Neutrophil (primary cell): ENCODE measurements around the gene INKA1.
"Not testable (repeated sequence)": the region's sequence is repeated elsewhere in the genome, so short reads cannot be mapped to it uniquely, and the experiment has no call there.

ENCODE experiments used
- H3K27ac ChIP-seq: fragments of 200-600 bp; sonication (generic); 2 replicates; pipeline ENCODE4 v1.5.1; 2016; ENCODE audit warnings: mild to moderate bottlenecking, moderate library complexity
- H3K27me3 ChIP-seq: fragments of 200-600 bp; sonication (generic); 2 replicates; pipeline ENCODE4 v1.6.0; 2016; ENCODE audit warnings: mild to moderate bottlenecking
- H3K36me3 ChIP-seq: fragments of 200-600 bp; sonication (generic); 2 replicates; pipeline ENCODE4 v1.5.1; 2017
- H3K4me1 ChIP-seq, 2 experiments: fragments of 200-600 bp in 1 of 2; sonication (generic) in 1 of 2; 1 replicate in 1 of 2; 2 replicates in 1 of 2; pipeline versions ENCODE4 v1.5.1 to v1.6.1; 2013 to 2016; ENCODE audit warnings: low read depth in 1 of 2, low read length in 1 of 2, mild to moderate bottlenecking in 1 of 2, moderate library complexity in 1 of 2; ENCODE audit not compliant: control insufficient read depth in 1 of 2, insufficient read depth in 1 of 2
- H3K4me3 ChIP-seq, 2 experiments: fragments of 200-600 bp in 1 of 2; sonication (generic) in 1 of 2; 1 replicate in 1 of 2; 2 replicates in 1 of 2; pipeline ENCODE4 v1.5.1; 2013 to 2016; ENCODE audit warnings: low read depth in 1 of 2, low read length in 1 of 2, mild to moderate bottlenecking in 1 of 2, moderate library complexity in 1 of 2
- H3K9me3 ChIP-seq: fragments of 200-600 bp; sonication (generic); 2 replicates; pipeline ENCODE4 v1.5.1; 2016
- TF ChIP-seq, protein P1 (sequence below): fragments of 200-600 bp; sonication (generic); IDR thresholded peaks from 2 replicates; pipeline ENCODE4 v1.5.1; 2016; ENCODE audit warnings: antibody characterized with exemption

The INKA1 gene

DNA sequence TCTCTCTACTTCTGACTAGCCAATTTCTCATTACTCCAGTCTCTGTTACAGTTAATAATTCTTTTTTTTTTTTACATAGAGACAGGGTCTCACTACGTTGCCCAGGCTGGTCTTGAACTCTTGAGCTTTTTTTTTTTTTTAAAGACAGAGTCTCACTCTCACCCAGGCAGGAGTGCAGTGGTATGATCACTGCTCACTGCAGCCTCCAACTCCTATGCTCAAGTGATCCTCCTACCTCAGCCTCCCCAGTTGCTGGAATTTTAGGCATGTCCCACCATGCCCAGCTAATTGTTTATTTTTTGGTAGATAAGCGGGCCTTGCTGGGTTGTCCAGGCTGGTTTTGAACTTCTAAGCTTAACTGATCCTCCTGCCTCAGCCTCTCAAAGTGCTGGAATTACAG is 30.4 kb upstream of the INKA1 start:
- Histone ChIP-seq H3K27ac (no peak overlapping the region), H3K9me3 (no peaks in the 10 kb centered on the region), H3K27me3 (no peaks in the 10 kb centered on the region), H3K4me3 (no peak overlapping the region), H3K4me1 (no peaks in the 10 kb centered on the region), H3K36me3 (peaks cover 36% of the 10 kb centered on the region)
- TF ChIP-seq, protein P1, sequence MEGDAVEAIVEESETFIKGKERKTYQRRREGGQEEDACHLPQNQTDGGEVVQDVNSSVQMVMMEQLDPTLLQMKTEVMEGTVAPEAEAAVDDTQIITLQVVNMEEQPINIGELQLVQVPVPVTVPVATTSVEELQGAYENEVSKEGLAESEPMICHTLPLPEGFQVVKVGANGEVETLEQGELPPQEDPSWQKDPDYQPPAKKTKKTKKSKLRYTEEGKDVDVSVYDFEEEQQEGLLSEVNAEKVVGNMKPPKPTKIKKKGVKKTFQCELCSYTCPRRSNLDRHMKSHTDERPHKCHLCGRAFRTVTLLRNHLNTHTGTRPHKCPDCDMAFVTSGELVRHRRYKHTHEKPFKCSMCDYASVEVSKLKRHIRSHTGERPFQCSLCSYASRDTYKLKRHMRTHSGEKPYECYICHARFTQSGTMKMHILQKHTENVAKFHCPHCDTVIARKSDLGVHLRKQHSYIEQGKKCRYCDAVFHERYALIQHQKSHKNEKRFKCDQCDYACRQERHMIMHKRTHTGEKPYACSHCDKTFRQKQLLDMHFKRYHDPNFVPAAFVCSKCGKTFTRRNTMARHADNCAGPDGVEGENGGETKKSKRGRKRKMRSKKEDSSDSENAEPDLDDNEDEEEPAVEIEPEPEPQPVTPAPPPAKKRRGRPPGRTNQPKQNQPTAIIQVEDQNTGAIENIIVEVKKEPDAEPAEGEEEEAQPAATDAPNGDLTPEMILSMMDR, result no peak

DNA sequence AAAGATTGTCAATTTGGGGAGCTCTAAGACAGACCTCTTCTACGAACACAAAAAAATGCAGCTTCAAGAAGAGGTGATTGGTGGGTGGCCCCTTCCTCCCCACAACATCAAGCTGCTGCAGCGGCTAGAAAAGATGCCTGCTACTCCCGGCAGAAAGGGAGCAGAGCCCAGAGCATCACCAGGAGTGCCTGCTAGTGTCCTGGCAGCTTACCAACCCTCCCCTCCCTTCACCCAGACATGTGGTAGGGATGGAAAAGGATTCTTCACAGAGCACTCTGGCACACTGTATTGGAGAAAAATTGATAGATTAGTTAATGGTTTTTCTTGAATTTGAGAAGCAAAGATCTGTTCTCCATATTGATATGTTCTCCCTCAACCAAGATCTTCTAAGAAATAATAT is 27.5 kb upstream of the INKA1 start:
- Histone ChIP-seq H3K4me1 (peaks cover 0 to under 1% of the 10 kb centered on the region in 2 experiments), H3K4me3 (no peak overlapping the region), H3K27ac (no peak overlapping the region), H3K9me3 (no peaks in the 10 kb centered on the region), H3K36me3 (peaks cover 37% of the 10 kb centered on the region), H3K27me3 (no peaks in the 10 kb centered on the region)
- TF ChIP-seq, protein P1, result no peak

DNA sequence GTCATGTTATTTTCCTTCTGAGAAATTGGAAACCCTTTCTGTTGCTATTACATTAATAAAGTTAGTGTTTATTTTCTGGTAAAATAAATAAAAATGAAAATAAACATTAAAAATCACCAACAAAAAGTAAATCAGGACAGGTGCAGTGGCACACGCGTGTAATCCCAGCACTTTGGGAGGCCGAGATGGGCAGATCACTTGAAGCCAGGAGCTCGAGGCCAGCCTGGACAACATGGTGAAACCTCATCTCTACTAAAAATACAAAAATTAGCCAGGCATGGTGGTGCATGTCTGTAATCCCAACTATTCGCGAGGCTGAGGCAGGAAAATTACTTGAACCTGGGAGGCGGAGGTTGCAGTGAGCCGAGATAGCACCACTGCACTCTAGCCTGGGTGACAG is 27.0 kb upstream of the INKA1 start:
- not testable (repeated sequence) for H3K9me3 ChIP-seq, H3K4me1 ChIP-seq, H3K27me3 ChIP-seq, H3K27ac ChIP-seq, H3K4me3 ChIP-seq
- peaks cover 41% of the 10 kb centered on the region for H3K36me3 ChIP-seq

DNA sequence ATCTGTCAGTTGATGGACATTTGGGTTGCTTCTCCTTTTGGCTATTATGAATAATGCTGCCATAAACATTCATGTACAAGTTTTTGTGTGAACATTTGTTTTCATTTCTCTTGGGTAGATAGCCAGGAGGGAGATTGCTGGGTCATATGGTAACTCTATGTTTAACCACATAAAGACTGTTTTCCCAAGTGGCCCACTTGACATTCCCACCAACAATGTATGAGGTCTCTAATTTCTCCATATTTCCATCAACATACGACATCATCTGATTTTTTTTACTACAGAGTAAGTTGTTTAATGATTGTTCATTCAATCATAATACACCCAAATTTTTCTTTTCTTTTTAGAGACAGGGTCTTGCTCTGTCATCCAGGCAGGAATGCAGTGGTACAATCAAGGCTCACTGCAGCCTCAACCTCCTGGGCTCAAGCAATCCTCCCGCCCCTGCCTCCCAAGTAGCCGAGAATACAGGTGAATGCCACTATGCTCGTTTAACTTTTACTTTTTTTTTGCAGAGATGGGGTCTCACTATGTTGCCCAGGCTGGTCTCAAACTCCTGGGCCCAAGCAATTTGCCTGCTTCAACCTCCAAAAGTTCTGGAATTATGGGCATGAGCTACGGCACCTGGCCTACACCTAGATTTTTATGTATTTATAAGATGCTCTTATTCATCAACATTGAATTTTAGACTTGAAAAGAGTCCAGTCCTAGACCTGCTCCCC is 23.5 kb upstream of the INKA1 start:
- no peak overlapping the region for H3K4me3 ChIP-seq
- peaks cover 68% of the 10 kb centered on the region for H3K36me3 ChIP-seq
- TF ChIP-seq, protein P1, result no peak

DNA sequence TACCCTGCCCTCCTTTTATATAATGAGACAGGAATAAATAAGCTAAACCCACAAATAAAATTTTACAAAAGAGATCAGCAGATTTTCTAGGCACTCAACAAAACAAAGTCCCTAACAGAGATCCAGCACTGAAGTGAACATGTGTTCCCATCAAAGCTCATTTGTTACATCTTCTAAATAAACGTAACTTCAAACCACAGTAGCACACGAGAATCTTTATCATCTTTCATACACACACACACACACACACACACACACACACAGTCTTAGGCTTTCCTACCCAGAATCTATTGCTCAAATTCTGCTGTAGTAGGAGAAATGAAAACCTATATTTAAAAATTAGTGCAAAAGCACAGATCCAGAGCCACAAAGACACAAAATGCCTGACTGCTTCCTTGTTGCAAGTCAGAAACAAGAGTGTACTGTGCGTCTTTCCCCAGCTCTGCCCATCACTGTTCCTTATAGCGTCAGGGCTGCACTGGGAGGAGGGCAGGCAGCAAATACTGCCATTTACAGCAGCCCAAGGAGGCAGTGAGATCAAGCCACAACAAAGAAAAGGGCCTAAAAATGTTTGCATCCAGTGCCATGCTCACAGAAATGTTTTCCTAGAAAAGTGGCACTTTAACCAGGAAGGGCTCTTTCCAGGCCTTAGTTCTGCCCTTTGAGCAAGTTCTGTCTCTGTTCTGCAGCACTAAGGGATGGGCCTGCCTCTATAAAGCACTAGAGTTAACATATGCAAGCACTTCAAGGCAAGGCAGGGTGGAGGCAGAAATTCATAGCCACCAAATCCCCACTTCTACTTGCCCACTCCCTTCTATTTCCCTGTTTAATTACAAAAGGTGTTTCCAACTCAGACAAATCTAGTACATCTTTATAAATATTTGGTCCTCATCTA is 22.7 kb upstream of the INKA1 start:
- Histone ChIP-seq H3K4me3 (no peak overlapping the region), H3K36me3 (peaks cover 74% of the 10 kb centered on the region), H3K27ac (no peak overlapping the region), H3K4me1 (peaks cover 12 to 17% of the 10 kb centered on the region in 2 experiments), H3K9me3 (no peaks in the 10 kb centered on the region), H3K27me3 (no peaks in the 10 kb centered on the region)
- TF ChIP-seq, protein P1, result no peak

More for the DNA sequence above, 23.5 kb upstream of the INKA1 start:
- peaks cover 4 to 9% of the 10 kb centered on the region in 2 experiments for H3K4me1 ChIP-seq
- no peak overlapping the region for H3K27ac ChIP-seq
- no peaks in the 10 kb centered on the region for H3K27me3 ChIP-seq
- no peaks in the 10 kb centered on the region for H3K9me3 ChIP-seq

DNA sequence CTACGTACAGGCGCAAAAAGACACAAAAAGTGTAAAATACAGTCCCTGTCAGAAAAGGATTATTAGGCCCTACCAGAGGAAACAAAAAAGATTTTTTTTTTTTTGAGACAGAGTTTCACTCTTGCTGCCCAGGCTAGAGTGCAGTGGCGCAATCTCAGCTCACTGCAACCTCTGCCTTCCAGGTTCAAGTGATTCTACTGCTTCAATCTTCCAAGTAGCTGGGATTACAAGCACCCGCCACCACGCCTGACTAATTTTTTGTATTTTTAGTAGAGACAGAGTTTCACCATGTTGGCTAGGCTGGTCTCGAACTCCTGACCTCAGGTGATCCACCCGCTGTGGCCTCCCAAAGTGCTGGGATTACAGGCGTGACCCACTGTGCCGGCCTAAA is 22.1 kb upstream of the INKA1 start:
- not testable (repeated sequence) for H3K27ac ChIP-seq, H3K27me3 ChIP-seq, H3K9me3 ChIP-seq, H3K4me3 ChIP-seq
- Histone ChIP-seq H3K36me3 (peaks cover 68% of the 10 kb centered on the region), H3K4me1 (peaks cover 15 to 23% of the 10 kb centered on the region in 2 experiments)
